Measurements from ENCODE around the gene UBAP1L.
"Not testable (repeated sequence)": the region's sequence is repeated elsewhere in the genome, so short reads cannot be mapped to it uniquely, and the experiment has no call there.

The UBAP1L gene

DNA sequence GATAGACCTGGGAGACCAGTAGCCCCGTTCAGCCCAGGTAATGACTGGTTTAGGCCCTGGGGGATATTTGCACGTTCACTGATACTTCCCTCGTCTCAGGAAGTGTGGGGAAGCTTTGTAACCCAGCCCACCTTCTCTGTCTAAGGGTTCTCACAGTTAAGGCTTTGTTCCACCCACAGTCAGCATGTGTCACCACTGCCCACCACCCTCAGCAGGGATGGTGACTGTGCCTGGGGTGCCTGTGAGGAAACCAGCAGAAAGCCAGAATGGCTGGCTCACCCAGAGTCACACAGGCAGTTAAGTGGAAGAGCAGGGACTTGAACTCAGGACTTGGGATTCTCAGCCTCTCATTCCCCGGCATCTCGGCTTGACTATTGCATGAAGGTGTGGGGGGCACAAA, 33.2 kb downstream of the UBAP1L start:
- DNase-seq (ENCODE audit: low read depth), result no peak
- no peak overlapping the region for H3K4me3 ChIP-seq (replicated peaks; ENCODE audit: low read depth, low read length)
- TF ChIP-seq, protein P1, sequence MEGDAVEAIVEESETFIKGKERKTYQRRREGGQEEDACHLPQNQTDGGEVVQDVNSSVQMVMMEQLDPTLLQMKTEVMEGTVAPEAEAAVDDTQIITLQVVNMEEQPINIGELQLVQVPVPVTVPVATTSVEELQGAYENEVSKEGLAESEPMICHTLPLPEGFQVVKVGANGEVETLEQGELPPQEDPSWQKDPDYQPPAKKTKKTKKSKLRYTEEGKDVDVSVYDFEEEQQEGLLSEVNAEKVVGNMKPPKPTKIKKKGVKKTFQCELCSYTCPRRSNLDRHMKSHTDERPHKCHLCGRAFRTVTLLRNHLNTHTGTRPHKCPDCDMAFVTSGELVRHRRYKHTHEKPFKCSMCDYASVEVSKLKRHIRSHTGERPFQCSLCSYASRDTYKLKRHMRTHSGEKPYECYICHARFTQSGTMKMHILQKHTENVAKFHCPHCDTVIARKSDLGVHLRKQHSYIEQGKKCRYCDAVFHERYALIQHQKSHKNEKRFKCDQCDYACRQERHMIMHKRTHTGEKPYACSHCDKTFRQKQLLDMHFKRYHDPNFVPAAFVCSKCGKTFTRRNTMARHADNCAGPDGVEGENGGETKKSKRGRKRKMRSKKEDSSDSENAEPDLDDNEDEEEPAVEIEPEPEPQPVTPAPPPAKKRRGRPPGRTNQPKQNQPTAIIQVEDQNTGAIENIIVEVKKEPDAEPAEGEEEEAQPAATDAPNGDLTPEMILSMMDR (IDR thresholded peaks at IDR 0.05; ENCODE audit: low read length, missing control alignments), result no peak

DNA sequence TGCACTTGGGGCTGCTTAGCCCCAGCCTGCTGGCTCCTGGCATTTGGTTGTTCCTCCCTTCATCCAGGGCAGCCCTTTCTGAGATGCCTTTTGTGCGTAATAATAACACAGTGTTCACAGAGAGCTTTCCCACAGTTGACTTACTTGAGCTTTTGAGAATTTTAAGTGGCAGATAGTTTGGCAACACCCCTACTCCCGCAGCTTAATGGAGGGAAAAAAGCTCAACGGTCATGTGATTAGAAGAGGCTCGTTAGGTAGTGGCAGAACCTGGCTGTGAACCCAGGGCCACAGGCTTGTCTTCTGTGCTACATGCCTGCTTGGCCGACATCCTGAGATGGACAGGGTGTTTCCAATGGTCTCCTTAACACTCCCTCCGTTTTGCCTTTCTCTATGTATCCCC, 33.7 kb downstream of the UBAP1L start:
- DNase-seq (ENCODE audit: low read depth), result no peak
- no peak overlapping the region for H3K4me3 ChIP-seq (replicated peaks; ENCODE audit: low read depth, low read length)
- TF ChIP-seq, protein P1 (IDR thresholded peaks at IDR 0.05; ENCODE audit: low read length, missing control alignments), result no peak

DNA sequence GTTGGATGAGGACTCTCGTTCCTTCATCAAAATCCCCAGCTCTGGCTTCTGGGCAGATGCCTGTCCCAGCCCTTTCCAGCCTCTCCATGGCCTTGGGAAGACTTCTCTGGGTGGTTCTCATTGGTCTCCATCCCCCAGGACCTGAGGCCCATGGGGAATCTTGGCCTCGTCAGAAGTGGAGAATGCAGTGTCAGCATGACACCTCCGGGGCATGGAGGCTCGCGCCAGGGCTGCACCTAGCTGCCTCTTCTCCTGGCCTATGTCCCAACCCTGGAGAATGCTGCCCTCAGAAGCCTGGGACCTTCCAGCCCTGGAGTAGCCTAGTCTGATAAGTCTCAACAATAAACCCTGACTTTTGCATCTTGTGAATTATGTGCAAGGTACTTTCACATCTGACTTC, 35.4 kb downstream of the UBAP1L start:
- TF ChIP-seq, protein P1 (IDR thresholded peaks at IDR 0.05; ENCODE audit: low read length, missing control alignments), result no peak
- no peak overlapping the region for H3K4me3 ChIP-seq (replicated peaks; ENCODE audit: low read depth, low read length)
- no peak for DNase-seq (ENCODE audit: low read depth)

DNA sequence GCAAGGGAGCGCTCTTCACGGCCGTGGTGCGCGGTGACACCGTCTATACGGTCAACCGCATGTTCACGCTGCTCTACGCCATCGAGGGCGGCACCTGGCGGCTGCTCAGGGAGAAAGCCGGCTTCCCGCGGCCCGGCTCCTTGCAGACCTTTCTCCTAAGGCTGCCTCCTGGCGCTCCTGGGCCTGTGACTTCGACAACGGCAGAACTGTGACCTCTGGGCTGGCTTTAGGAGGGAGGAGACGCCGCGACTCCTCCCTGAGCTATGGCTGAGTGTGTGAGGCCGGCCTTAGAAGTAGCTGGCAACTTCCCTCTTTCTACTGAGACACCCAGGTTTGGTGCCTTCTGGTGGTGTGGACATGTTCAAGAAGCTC, 37.0 kb downstream of the UBAP1L start:
- H3K4me3 ChIP-seq (replicated peaks; ENCODE audit: low read depth, low read length), result no peak overlapping the region
- TF ChIP-seq, protein P1 (IDR thresholded peaks at IDR 0.05; ENCODE audit: low read length, missing control alignments), result peak; percentile 56
- peak; percentile 68 for DNase-seq (ENCODE audit: low read depth)

DNA sequence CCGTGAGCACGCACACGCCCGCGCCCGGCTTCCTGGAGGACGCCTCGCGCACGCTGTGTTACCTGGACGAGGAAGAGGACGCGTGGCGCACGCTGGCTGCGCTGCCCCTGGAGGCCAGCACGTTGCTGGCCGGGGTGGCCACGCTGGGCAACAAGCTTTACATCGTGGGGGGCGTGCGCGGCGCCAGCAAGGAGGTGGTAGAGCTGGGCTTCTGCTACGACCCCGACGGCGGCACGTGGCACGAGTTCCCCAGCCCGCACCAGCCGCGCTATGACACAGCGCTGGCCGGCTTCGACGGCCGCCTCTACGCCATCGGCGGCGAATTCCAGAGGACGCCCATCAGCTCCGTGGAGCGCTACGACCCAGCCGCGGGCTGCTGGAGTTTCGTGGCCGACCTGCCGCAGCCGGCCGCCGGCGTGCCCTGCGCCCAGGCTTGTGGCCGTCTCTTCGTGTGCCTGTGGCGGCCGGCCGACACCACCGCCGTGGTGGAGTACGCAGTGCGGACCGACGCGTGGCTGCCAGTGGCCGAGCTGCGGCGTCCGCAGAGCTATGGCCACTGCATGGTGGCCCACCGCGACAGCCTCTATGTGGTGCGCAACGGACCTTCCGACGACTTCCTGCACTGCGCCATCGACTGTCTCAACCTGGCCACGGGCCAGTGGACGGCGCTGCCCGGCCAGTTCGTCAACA, 37.6 kb downstream of the UBAP1L start:
- H3K4me3 ChIP-seq (replicated peaks; ENCODE audit: low read depth, low read length), result no peak overlapping the region
- TF ChIP-seq, protein P1 (IDR thresholded peaks at IDR 0.05; ENCODE audit: low read length, missing control alignments), result no peak
- DNase-seq (ENCODE audit: low read depth), result no peak

DNA sequence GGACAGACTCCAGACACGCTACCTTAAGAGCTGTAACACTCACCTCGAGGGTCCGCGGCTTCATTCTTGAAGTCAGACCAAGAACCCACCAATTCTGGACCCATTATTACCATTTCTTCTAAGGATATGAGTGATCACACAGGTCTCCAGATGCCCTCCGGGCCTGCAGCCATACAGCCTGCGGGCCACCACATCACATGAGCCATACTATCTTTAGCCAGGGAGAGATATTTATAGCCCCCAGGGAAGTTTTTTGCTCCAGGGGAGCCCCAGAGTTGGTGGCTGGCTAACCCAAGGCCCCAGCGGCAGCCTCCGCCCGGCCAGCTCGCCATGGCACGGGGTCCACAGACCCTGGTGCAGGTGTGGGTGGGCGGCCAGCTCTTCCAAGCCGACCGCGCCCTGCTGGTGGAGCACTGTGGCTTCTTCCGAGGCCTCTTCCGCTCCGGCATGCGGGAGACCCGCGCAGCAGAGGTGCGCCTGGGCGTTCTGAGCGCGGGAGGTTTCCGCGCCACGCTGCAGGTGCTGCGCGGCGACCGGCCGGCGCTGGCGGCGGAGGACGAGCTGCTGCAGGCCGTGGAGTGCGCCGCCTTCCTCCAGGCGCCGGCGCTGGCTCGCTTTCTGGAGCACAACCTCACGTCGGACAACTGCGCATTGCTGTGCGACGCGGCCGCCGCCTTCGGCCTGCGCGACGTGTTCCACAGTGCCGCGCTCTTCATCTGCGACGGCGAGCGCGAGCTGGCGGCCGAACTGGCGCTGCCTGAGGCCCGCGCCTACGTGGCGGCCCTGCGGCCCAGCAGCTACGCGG, 38.3 kb downstream of the UBAP1L start, which contains the start of gene KBTBD13:
TSS of gene KBTBD13 (plus strand) at position 261 of the 805 bp plus-strand sequence. CDS start at position 331, 70 bp downstream.
- TF ChIP-seq, protein P1 (IDR thresholded peaks at IDR 0.05; ENCODE audit: low read length, missing control alignments), result no peak
- H3K4me3 ChIP-seq (replicated peaks; ENCODE audit: low read depth, low read length), result no peak within 1 kb of the TSS

DNA sequence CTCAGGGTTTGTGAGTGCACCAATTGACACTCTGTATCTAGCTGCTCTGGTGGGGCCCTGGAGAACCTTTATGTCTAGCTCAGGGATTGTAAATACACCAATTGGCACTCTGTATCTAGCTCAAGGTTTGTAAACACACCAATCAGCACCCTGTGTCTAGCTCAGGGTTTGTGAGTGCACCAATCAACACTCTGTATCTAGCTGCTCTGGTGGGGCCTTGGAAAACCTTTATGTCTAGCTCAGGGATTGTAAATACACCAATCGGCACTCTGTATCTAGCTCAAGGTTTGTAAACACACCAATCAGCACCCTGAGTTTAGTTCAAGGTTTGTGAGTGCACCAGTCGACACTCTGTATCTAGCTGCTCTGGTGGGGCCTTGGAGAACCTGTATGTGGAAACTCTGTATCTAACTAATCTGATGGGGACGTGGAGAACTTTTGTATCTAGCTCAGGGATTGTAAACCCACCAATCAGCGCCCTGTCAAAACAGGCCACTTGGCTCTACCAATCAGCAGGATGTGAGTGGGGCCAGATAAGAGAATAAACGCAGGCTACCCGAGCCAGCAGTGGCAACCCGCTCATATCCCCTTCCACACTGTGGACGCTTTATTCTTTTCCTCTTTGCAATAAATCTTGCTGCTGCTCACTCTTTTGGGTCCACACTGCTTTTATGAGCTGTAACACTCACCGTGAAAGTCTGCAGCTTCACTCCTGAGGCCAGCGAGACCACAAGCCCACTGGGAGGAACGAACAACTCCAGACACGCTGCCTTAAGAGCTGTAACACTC, 39.2 kb downstream of the UBAP1L start:
- H3K4me3 ChIP-seq (replicated peaks; ENCODE audit: low read depth, low read length); DNase-seq (ENCODE audit: low read depth): not testable (repeated sequence)

More for the DNA sequence above, 38.3 kb downstream of the UBAP1L start, which contains the start of gene KBTBD13:
- no peak for DNase-seq (ENCODE audit: low read depth)

DNA sequence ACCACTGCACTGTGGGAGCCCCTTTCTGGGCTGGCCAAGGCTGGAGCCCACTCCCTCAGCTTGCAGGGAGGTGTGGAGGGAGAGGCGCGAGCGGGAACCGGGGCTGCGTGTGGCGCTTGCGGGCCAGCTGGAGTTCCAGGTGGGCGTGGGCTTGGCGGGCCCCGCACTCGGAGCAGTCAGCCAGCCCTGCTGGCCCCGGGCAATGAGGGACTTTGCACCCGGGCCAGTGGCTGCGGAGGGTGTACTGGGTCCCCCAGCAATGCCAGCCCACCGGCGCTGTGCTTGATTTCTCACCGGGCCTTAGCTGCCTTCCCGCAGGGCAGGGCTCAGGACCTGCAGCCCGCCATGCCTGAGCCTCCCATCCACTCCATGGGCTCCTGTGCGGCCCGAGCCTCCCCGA, 40.1 kb downstream of the UBAP1L start:
- not testable (repeated sequence) for DNase-seq (ENCODE audit: low read depth); H3K4me3 ChIP-seq (replicated peaks; ENCODE audit: low read depth, low read length)

Data from fibroblast of pulmonary artery (primary cell).